ENCODE results near the gene RYK.

DNA sequence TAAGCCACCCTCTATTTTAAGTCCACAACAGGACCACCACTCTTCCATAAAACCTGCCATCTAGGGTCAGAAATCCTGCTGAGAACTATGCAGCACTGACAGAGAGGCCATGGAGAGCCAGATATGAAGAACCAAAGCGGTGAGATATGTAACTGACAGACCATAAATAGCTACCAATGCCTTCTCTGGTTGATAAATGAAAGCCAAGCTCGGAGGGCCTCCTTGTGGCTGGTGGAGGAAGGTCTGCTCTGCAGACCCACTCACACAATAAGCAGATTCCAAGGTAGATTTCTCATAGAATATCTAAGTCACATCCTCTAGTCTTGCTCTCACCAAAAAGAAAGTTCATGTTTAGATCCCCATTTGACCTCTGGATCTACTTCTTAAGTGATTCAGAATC lies 38.9 kb downstream of the RYK start:
- TF ChIP-seq POLR2A (IDR thresholded peaks at IDR 0.05) (no peak), CTCF (IDR thresholded peaks at IDR 0.05) (peak in 3 of 7 experiments; percentile 26 to 49 (median 40)), POLR2AphosphoS5 (IDR thresholded peaks at IDR 0.05) (no peak)
